H1 (cell line): ENCODE data around the gene CDK3. TPM values are rescaled to one million over a fixed set of nuclear protein-coding genes. Genes with fewer than 3 reads are reported as not detected.

Source experiments
- HDAC2 ChIP-seq, 2 experiments: fragments of 300-600 bp in 1 of 2; sonication (generic) in 1 of 2; IDR thresholded peaks; 2 replicates each; pipeline ENCODE4 v1.6.1; 2011 to 2012; ENCODE audit warnings: low read depth in 2 of 2, low read length in 2 of 2, mild to moderate bottlenecking in 2 of 2, moderate library complexity in 2 of 2, borderline replicate concordance in 1 of 2, inconsistent platforms in 1 of 2
- SP4 ChIP-seq: IDR thresholded peaks from 2 replicates; pipeline ENCODE4 v1.6.1; 2012; ENCODE audit warnings: low read length, inconsistent platforms
- TAF1 ChIP-seq: IDR thresholded peaks from 2 replicates; pipeline ENCODE4 v1.6.1; 2011; ENCODE audit warnings: mild to moderate bottlenecking, low read depth, low read length
- polyA plus RNA-seq, 7 experiments: library from polyadenylated mRNA; depleted of rRNA in 3 of 7; stranded (reverse) in 5 of 7; unstranded in 2 of 7; fragments of >200 nt in 5 of 7; fragments of 200-250 nt in 2 of 7; gene quantifications; 1 replicate in 5 of 7; 2 replicates in 1 of 7; 4 replicates in 1 of 7; pipeline versions ENCODE4 v1.2.1 to v1.2.3, GENCODE V29; 2011 to 2013; ENCODE audit warnings: missing spikeins in 2 of 7, mixed read lengths in 2 of 7
- total RNA-seq: library from RNA; stranded (reverse); fragmentation: NEBNext Ultra II Directional; extraction: Animal tissue kit (Norgen Biotek cat#: 25700); gene quantifications from 2 replicates; pipeline ENCODE4 v1.2.1, GENCODE V29; 2021

Gene CDK3
- total and polyA plus RNA-seq, 2 of the 8 experiments (the other 6 are each of a cell fraction or from before 2014, with no cell fraction given), result 10.0 to 14.6 TPM

GRCh38 chr17:76051561-76051960 is 50.9 kb downstream of the CDK3 start (continued):
- TF ChIP-seq TAF1 (no peak), SP4 (no peak), HDAC2 (IDR thresholded peaks at IDR 0.05; ENCODE audit: borderline replicate concordance in 1 of 2, low read depth in 2 of 2, low read length in 2 of 2) (no peak)
